ENCODE data around the gene FRMPD2.
"Not testable (repeated sequence)": the region's sequence is repeated elsewhere in the genome, so short reads cannot be mapped to it uniquely, and the experiment has no call there.

The FRMPD2 gene

DNA sequence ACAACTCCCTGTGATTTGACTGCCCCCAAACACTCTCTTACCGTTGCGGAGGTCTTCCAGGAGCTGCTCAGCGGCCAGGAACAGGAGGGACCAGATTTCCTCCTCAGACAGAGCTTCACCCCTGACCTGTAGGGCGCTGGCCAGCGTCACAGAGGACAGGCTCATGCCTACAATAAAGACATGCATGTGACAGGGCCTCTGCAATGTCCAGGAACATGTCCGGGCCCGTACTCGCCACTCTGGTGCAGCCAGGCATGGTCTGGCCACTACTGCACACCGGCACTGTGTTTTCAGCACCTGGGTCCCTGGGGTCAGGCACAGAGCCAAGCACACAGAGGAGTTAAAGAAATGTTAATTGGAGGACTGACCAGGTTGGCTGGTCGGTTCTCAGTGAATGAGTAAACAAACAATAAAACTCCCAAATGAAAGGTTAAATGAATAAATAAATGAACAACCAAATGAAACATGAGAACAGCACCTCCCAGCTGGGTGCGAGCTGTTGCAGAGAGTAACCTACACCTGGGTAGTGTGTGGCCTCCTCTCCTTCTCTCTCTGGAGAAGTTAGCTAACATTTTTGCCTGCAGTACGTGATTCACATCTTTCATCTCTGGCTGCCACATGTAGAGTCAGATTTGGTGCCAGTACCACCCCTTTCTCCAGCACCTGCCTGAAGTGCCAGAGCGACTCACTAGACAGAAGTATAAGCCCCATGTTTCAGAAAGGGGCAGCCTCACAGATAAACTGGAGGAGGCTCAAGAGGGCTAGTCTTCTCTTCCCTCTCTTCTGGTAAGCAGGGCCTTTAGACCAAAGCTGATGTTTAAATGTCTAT, 22.8 kb downstream of the FRMPD2 start:
- no peak for DNase-seq

DNA sequence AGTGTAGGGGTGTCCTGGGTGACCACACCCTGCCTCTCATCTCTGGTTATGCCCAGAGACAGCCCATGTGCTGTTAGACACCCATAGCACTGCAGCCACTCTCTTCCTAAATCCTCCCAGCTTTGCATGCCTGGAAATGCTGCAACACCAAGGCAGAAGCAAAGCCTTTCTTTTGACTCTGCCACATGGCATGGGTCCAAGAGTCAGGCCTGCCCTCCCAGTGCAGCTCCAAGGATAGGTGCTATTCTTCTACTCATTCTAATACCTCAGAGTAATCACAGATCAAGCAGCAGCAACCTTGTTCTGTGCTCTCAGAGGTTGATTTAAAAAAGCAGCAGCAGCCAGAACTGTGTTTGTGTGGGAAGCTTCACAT, 23.4 kb downstream of the FRMPD2 start:
- DNase-seq, result no peak

DNA sequence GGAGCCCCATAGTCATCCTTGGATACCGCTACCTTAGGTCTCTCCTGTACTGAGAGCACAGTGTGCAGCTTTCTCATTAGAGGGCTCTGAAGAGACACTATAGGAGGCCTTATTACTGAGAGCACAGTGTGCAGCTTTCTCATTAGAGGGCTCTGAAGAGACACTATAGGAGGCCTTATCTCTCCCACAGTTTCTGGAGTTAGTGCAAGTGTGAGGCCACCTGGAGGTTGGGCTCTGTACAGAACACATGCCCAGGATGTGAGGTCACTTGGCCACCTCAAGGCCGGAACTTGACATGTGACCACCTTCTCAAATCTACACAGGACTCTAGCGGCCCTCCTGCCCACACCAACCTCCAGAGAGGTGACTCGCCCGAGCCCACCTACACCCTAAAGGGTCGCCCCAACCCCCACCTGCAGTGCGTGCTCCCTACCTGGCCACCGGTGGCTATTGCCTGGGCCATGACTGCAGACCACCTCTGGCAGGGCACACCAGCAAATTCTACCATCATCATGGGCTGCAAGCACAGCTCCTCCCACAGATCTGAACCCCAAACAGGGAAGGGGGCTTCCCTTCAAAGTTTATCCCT, 24.6 kb downstream of the FRMPD2 start:
- no peak for DNase-seq

- DNase-seq, result no peak
Observed at GRCh38 chr10:48249004-48249762, 25.3 kb downstream of the FRMPD2 start.

DNA sequence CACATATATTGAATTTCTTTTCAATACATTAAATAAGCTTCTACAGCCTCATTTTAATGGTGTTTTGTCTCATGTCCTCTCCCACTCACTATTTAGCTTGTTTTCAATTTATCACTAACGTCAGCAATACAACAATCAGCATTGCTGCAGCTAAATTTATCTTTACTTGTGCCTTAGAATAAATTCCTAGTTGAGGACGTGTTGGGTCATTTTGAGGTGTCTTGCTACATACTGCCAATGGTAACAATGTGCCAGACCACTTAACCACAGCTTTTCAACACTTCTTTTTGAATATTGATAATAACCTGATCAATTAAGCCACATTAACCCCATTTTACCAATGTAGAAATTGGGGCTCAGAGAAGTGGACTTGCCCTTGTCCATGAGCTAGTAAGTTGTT, 26.0 kb downstream of the FRMPD2 start:
- DNase-seq, result no peak

DNA sequence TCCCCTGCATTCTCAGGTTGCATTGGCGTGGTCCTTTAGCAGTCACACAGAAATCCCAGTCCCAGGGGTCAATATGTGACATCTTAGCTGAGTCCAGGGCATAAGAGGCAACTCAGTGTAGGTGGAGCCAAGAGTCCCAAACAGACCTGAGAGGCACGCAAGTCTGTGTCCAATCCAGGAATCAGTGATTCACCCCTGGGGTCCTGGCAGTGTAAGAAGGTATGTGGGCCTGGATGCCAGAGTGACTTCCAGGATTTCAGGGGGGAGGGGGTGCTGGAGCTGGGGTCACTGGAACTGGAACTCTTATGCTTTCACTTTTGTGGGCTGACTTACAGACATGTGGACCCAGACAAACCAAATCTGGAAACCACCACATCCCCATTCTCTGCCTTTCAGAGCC, 26.8 kb downstream of the FRMPD2 start:
- no peak for DNase-seq

DNA sequence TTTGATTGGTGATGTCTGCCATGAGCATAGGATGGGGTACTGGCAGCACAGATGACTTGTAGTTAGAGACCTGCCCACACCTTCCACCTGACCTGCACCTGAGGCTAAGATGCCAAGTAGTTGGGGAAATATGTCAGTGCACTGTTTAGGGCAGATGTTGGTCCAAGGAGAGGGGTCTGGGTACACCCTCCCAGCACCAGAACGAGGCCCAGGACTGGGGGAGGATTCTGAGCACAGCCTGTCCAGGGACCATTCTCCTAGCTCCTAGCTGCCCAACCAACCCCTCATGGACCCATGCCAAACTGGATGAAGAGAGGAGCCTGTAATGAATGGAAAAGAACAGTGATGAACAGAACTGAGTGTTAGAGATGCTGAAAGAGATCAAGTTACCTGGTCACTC, 28.0 kb downstream of the FRMPD2 start:
- no peak for DNase-seq

- DNase-seq, result no peak
Observed at GRCh38 chr10:48245977-48246376, 28.5 kb downstream of the FRMPD2 start.

GRCh38 chr10:48243921-48244320, 30.6 kb downstream of the FRMPD2 start:
- DNase-seq, result not testable (repeated sequence)

- no peak for DNase-seq
Observed at GRCh38 chr10:48243487-48243886, 31.0 kb downstream of the FRMPD2 start.

DNA sequence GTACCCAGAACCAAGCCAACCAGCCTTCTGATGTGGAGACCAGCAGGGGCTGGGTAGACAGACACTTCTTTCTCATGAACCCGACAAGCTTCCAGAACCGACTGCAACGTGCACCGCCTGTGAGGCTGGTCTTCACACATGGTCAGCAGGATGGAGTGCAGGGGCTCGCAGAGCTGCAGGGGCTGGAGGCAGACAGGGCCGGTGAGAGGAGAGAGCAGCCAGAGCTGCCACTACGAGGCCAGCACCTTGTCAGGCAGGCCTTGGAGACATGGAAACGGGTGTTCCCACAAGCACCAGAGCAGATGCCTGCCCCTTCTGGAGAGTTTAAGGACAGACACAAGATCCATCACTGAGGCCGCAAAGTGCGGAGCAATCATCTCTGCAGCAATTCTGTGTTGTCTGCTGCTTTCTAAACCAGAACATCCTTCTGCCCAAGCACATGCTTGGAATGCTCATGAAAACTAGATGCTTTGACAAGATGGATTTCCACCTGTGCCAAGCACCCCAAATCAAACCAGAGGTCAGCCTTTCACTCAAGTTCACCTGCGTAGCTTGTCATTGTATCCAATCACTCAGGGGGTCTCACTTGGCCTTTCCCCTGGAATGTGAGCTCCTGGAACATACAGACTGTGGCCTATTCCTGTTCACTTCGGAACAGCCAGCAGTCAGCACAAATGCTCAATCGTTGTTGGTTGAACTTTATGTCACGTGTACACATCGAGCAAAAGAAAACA, 32.2 kb downstream of the FRMPD2 start:
- no peak for DNase-seq

DNA sequence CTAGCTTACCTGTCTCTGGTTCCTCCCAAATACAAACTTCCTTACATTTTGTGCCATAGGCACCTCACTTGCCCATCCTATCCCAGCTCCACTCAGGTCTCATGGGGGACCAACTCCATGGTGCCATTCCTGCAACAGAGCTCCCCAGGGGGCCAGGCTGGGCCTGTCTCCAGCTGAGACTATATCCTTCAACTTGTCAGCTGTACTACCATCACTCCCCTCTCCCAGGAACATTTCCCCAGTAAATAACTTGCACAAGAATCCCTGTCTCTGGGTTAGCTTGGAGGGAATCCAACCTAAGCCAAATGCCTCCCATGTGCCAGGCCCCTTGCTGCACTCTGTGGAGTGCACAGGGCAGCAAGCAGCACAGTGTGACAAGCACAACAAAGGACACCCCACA, 33.2 kb downstream of the FRMPD2 start:
- DNase-seq, result no peak

- no peak for DNase-seq
Observed at GRCh38 chr10:48240196-48240595, 34.3 kb downstream of the FRMPD2 start.

DNA sequence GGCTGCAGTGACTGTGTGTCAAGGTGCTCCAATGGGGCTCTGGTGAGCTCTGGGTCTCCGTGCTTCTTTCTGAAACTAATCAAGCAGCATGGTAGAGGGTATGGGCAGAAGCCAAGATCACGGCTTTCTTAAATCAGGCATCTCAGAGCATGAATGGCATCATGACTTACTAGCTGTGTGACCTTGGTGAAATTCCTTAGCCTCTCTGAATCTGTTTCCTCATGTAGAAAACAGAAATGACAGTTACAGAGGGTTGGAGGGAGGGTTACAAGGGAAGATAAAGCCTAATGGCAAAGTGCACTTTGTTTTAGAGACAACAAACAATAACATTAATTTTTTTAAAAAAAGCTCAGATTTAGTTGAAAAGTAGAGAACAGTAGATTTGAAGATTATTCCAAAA, 34.9 kb downstream of the FRMPD2 start:
- DNase-seq, result no peak

DNA sequence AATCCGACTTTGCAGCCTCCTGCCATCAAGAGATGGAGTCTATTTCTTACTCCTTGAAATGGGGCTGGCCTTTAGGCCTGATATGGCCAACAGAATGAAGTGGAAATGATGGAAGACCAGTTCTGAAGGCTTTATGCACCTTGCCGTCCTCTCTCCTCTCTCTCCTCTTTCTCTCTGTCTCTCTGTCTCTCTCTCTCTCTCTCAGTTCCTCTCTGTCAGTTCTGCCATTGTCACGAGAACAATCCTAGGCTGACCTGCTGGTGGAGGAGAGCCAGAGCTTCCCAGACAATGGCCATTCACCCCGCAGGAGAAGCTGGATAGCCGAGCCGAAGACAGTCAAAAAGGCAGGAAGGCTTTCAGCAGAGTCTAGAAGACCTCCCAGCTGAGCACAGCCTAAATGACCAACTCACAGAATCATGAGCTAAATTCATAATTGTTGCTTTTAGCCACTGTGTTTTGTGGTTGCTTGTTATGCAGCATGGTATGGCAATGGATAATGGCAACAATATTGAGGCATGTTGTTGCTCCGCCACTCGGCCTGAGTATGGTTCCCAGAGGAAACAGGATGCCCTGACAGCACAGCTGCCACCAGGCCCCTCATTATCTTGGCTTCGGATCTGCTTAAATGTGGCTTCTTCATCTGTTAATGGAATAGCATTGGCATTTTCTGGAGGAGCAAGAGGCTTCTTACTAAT, 35.5 kb downstream of the FRMPD2 start:
- no peak for DNase-seq

- DNase-seq, result no peak
Observed at GRCh38 chr10:48237259-48238250, 36.9 kb downstream of the FRMPD2 start.

- DNase-seq, result no peak
Observed at GRCh38 chr10:48236199-48236621, 38.3 kb downstream of the FRMPD2 start.

GRCh38 chr10:48235501-48235900, 39.0 kb downstream of the FRMPD2 start:
- DNase-seq, result no peak

- DNase-seq, result no peak
Observed at GRCh38 chr10:48234787-48235186, 39.7 kb downstream of the FRMPD2 start.

- DNase-seq, result no peak
Observed at GRCh38 chr10:48234295-48234694, 40.2 kb downstream of the FRMPD2 start.

DNA sequence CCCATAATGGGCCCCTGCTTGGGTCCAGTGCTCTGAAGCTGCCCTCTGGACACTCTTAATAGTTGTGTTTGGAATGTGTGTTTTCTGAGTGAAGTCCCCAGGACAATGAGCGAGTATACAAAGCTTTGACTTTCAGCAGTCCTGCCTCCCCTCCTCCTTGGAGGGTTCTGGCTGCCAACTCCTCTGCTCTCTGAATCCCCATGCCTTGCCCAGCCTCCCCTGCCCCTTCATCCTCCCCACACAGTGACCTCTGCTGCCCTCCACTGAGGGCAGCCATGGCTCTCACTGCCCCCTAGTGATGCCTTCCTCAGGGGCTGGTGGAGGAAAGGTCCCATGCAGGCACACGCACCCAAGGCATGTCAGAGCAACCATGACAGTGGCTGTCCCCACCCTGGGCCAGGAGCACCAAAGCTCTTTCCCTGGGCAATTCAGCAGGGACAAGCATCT, 40.9 kb downstream of the FRMPD2 start:
- DNase-seq, result no peak

Measured in NCI-H1930 (cell line).